LNCAP (cell line): Measurements from ENCODE around the gene RTN4.

Experiments
- CTCF ChIP-seq: fragments of 450-650 bp; IDR thresholded peaks from 2 replicates; pipeline ENCODE4 v1.5.1; 2017; ENCODE audit warnings: mild to moderate bottlenecking

RTN4 gene

GRCh38 chr2:54924121-54924520, 126.1 kb downstream of the RTN4 start:
- no peak for TF ChIP-seq CTCF
